Stimulated activated naive CD4-positive, alpha-beta T cell treated with Interleukin-2 at 50 U/mL for 16 hours (primary cell): ENCODE measurements around the gene MYL12B.
"Not testable (repeated sequence)": the region's sequence is repeated elsewhere in the genome, so short reads cannot be mapped to it uniquely, and the experiment has no call there.

Experiments
- DNase-seq: peaks from one replicate; lab custom pipeline; 2025; lab: John Stamatoyannopoulos, UW

MYL12B gene

GRCh38 chr18:3262234-3263131 is 550 bp downstream of the MYL12B start:
- DNase-seq: peak; percentile 10

GRCh38 chr18:3263132-3263700 is 1.3 kb downstream of the MYL12B start:
- no peak for DNase-seq

- DNase-seq: no peak
Observed at GRCh38 chr18:3264362-3264761, 2.4 kb downstream of the MYL12B start.

GRCh38 chr18:3265564-3266033 is 3.7 kb downstream of the MYL12B start:
- no peak for DNase-seq

GRCh38 chr18:3266062-3266608 is 4.2 kb downstream of the MYL12B start:
- no peak for DNase-seq

GRCh38 chr18:3268306-3268705 is 6.4 kb downstream of the MYL12B start:
- DNase-seq: no peak

GRCh38 chr18:3269241-3269913 is 7.4 kb downstream of the MYL12B start:
- DNase-seq: no peak

- DNase-seq: no peak
Observed at GRCh38 chr18:3269914-3270299, 8.0 kb downstream of the MYL12B start.

GRCh38 chr18:3273042-3273441 is 11.1 kb downstream of the MYL12B start:
- DNase-seq: no peak

- DNase-seq: not testable (repeated sequence)
Observed at GRCh38 chr18:3277643-3278213, 15.8 kb downstream of the MYL12B start.

- DNase-seq: no peak
Observed at GRCh38 chr18:3279201-3280185, 17.6 kb downstream of the MYL12B start.

GRCh38 chr18:3281456-3282400 is 19.8 kb downstream of the MYL12B start:
- DNase-seq: no peak

- DNase-seq: no peak
Observed at GRCh38 chr18:3283253-3283863, 21.4 kb downstream of the MYL12B start.

GRCh38 chr18:3283908-3284307 is 22.0 kb downstream of the MYL12B start:
- no peak for DNase-seq

- no peak for DNase-seq
Observed at GRCh38 chr18:3284501-3284900, 22.6 kb downstream of the MYL12B start.

GRCh38 chr18:3286159-3286558 is 24.2 kb downstream of the MYL12B start:
- no peak for DNase-seq

GRCh38 chr18:3293196-3293951 is 31.4 kb downstream of the MYL12B start:
- DNase-seq: no peak

GRCh38 chr18:3294435-3295080 is 32.6 kb downstream of the MYL12B start:
- no peak for DNase-seq
